CD8-positive, alpha-beta memory T cell (primary cell): Measurements from ENCODE around the gene RTN4RL1. TPM values are rescaled to one million over a fixed set of nuclear protein-coding genes. Genes with fewer than 3 reads are reported as not detected.
A peak's percentile ranks its signal among the peaks of the same experiment; 100 is the strongest.

Experiments used
- CTCF ChIA-PET: fragments of 350-600 bp; sonication (Branson Sonifier 250); formaldehyde crosslinking; loops from one replicate; lab custom pipeline; 2021; ENCODE audit warnings: antibody characterized with exemption; lab: Charles Lee
- POLR2A ChIA-PET: fragments of 350-600 bp; sonication (Branson Sonifier 250); formaldehyde crosslinking; loops from one replicate; lab custom pipeline; 2021; ENCODE audit warnings: antibody characterized with exemption; lab: Charles Lee
- DNase-seq, 5 donors: peaks; one replicate each; pipeline versions ENCODE4 v3.0.0 to v3.0.0-alpha.2; 2020 to 2022; ENCODE audit warnings: mixed read lengths in 1 of 5
- H3K27ac ChIP-seq: one replicate; pipeline ENCODE4 v1.7.0; 2013; ENCODE audit warnings: low read depth, mild to moderate bottlenecking, low read length, moderate library complexity
- H3K27me3 ChIP-seq: 2 replicates; pipeline ENCODE4 v1.7.0; 2013; ENCODE audit warnings: low read length, mild to moderate bottlenecking; ENCODE audit not compliant: insufficient read depth, poor library complexity, severe bottlenecking
- H3K36me3 ChIP-seq: 2 replicates; pipeline ENCODE4 v1.7.0; 2013; ENCODE audit warnings: mild to moderate bottlenecking, low read length, moderate library complexity; ENCODE audit not compliant: insufficient read depth
- H3K4me1 ChIP-seq: 2 replicates; pipeline ENCODE4 v1.7.0; 2013; ENCODE audit warnings: mild to moderate bottlenecking, low read length, moderate library complexity; ENCODE audit not compliant: insufficient read depth
- H3K4me3 ChIP-seq: 2 replicates; pipeline ENCODE4 v1.7.0; 2013; ENCODE audit warnings: mild to moderate bottlenecking, low read length
- H3K9me3 ChIP-seq: 2 replicates; pipeline ENCODE4 v1.7.0; 2013; ENCODE audit warnings: mild to moderate bottlenecking, low read length
- H3K27ac Mint-ChIP-seq, 8 donors: one replicate each; pipeline ENCODE4 v1.8.0; 2020 to 2021; ENCODE audit warnings: mixed read lengths in 8 of 8, mild to moderate bottlenecking in 6 of 8, inconsistent platforms in 3 of 8, moderate library complexity in 3 of 8
- H3K27me3 Mint-ChIP-seq, 2 donors: one replicate each; pipeline ENCODE4 v1.8.0; 2020 to 2021; ENCODE audit warnings: mixed read lengths in 2 of 2, mild to moderate bottlenecking in 1 of 2, moderate library complexity in 1 of 2
- H3K36me3 Mint-ChIP-seq, 3 donors: one replicate each; pipeline ENCODE4 v1.8.0; 2020 to 2021; ENCODE audit warnings: mixed read lengths in 3 of 3, inconsistent platforms in 1 of 3, mild to moderate bottlenecking in 1 of 3
- H3K4me1 Mint-ChIP-seq, 3 donors: one replicate each; pipeline ENCODE4 v1.8.0; 2020 to 2021; ENCODE audit warnings: mixed read lengths in 3 of 3, inconsistent platforms in 1 of 3, mild to moderate bottlenecking in 1 of 3
- H3K4me3 Mint-ChIP-seq, 7 donors: one replicate each; pipeline ENCODE4 v1.8.0; 2020 to 2021; ENCODE audit warnings: mixed read lengths in 7 of 7, mild to moderate bottlenecking in 6 of 7, moderate library complexity in 4 of 7, inconsistent platforms in 2 of 7
- H3K9me3 Mint-ChIP-seq, 5 donors: one replicate each; pipeline ENCODE4 v1.8.0; 2020 to 2022; ENCODE audit warnings: mixed read lengths in 5 of 5, mild to moderate bottlenecking in 3 of 5, moderate library complexity in 2 of 5, inconsistent platforms in 1 of 5
- polyA plus RNA-seq: library from polyadenylated mRNA; unstranded; fragments of 300-500 nt; fragmentation: Illumina TruSeq; gene quantifications from one replicate; pipeline ENCODE4 v1.2.3, GENCODE V29; 2021
- total RNA-seq, 2 experiments: library from RNA; stranded (reverse); gene quantifications; one replicate each; pipeline ENCODE4 v1.2.3, GENCODE V29; 2021

RTN4RL1 gene
- total and polyA plus RNA-seq, 3 experiments from 2014 or later: 0.32 to 1.2 (median 1.0) TPM

GRCh38 chr17:2041561-2042389, 16.6 kb upstream of the RTN4RL1 start, which contains the start of gene OVCA2:
Gene OVCA2, plus strand, starts transcription at chr17:2042022. Its CDS starts 26 bp downstream, at chr17:2042048.
- peak within 1 kb of the TSS; percentile 85 to 97 (median 90) for H3K4me3 Mint-ChIP-seq
- no peaks in the 10 kb centered on the region for H3K27me3 ChIP-seq
- peaks cover 0 to 4% of the 10 kb centered on the region in 2 donors for H3K27me3 Mint-ChIP-seq
- peak within 1 kb of the TSS; percentile 92 for H3K4me3 ChIP-seq
- peak; percentile 96 to 98 (median 97) for DNase-seq
- H3K4me1 Mint-ChIP-seq: peaks cover 11 to 27% (median 15%) of the 10 kb centered on the region in 3 donors
- peaks cover 0 to 51% (median 8%) of the 10 kb centered on the region in 3 donors for H3K36me3 Mint-ChIP-seq
- peak within 1 kb of the TSS; percentile 93 for H3K27ac ChIP-seq
- H3K4me1 ChIP-seq: peaks cover 20% of the 10 kb centered on the region
- no peaks in the 10 kb centered on the region for H3K9me3 Mint-ChIP-seq
- H3K36me3 ChIP-seq: peaks cover 16% of the 10 kb centered on the region
- POLR2A ChIA-PET: interaction anchor here (0.6 to 1.5 kb wide), 4 partner anchors 11 to 41 kb away, joined by 3 read pairs; no protein-coding TSS in a partner anchor
- peak within 1 kb of the TSS; percentile 89 to 99 (median 98) for H3K27ac Mint-ChIP-seq
- no peaks in the 10 kb centered on the region for H3K9me3 ChIP-seq
- CTCF ChIA-PET: interaction anchor here (0.9 to 1.8 kb wide), 5 partner anchors 10 to 373 kb away, joined by 3 to 7 read pairs (median 4); partner anchors contain the start of gene HIC1

GRCh38 chr17:2040942-2041560, 15.9 kb upstream of the RTN4RL1 start:
- H3K36me3 ChIP-seq: peaks cover 24% of the 10 kb centered on the region
- H3K4me3 ChIP-seq: peak overlapping the region; percentile 92
- no peak for DNase-seq
- ChIA-PET CTCF (interaction anchor here (0.9 to 1.8 kb wide), 6 partner anchors 9 to 16 kb away, joined by 3 to 7 read pairs (median 4); partner anchors contain the start of gene HIC1), POLR2A (interaction anchor here (0.6 to 1.5 kb wide), 5 partner anchors 10 to 41 kb away, joined by 3 read pairs; partner anchors contain the start of gene DPH1)
- H3K9me3 Mint-ChIP-seq: no peaks in the 10 kb centered on the region
- peak overlapping the region in 7 of 8 donors; percentile 57 to 98 (median 85) for H3K27ac Mint-ChIP-seq
- H3K27me3 ChIP-seq: no peaks in the 10 kb centered on the region
- H3K27ac ChIP-seq: peak overlapping the region; percentile 93
- H3K9me3 ChIP-seq: no peaks in the 10 kb centered on the region
- peaks cover 0 to 4% of the 10 kb centered on the region in 2 donors for H3K27me3 Mint-ChIP-seq
- H3K4me3 Mint-ChIP-seq: peak overlapping the region; percentile 67 to 96 (median 85)
- peaks cover 20% of the 10 kb centered on the region for H3K4me1 ChIP-seq
- peaks cover 0 to 58% (median 9%) of the 10 kb centered on the region in 3 donors for H3K36me3 Mint-ChIP-seq
- H3K4me1 Mint-ChIP-seq: peaks cover 11 to 27% (median 15%) of the 10 kb centered on the region in 3 donors

- Mint-ChIP-seq H3K9me3 (no peaks in the 10 kb centered on the region), H3K36me3 (peaks cover 0 to 63% (median 9%) of the 10 kb centered on the region in 3 donors), H3K27ac (peak overlapping the region in 7 of 8 donors; percentile 71 to 98 (median 85)), H3K4me1 (peaks cover 11 to 27% (median 15%) of the 10 kb centered on the region in 3 donors), H3K27me3 (peaks cover 0 to 4% of the 10 kb centered on the region in 2 donors), H3K4me3 (peak overlapping the region in 6 of 7 donors; percentile 67 to 89 (median 78))
- ChIA-PET POLR2A (interaction anchor here (1.1 kb wide), 1 partner anchor 10 kb away, joined by 3 read pairs; the partner anchor contains the start of gene DPH1), CTCF (interaction anchor here (1.3 to 1.8 kb wide), 3 partner anchors 9 to 14 kb away, joined by 4 to 7 read pairs (median 7); partner anchors contain the start of gene HIC1)
- Histone ChIP-seq H3K9me3 (no peaks in the 10 kb centered on the region), H3K4me1 (peaks cover 20% of the 10 kb centered on the region), H3K4me3 (no peak overlapping the region), H3K27me3 (no peaks in the 10 kb centered on the region), H3K27ac (no peak overlapping the region), H3K36me3 (peaks cover 24% of the 10 kb centered on the region)
- DNase-seq: no peak
Observed at GRCh38 chr17:2040219-2040827, 15.2 kb upstream of the RTN4RL1 start.

GRCh38 chr17:2037155-2037554, 12.0 kb upstream of the RTN4RL1 start:
- DNase-seq: no peak
- no peaks in the 10 kb centered on the region for H3K27me3 ChIP-seq
- H3K4me1 ChIP-seq: peaks cover 9% of the 10 kb centered on the region
- Mint-ChIP-seq H3K4me3 (no peak overlapping the region), H3K9me3 (no peaks in the 10 kb centered on the region), H3K27ac (no peak overlapping the region), H3K27me3 (peaks cover 0 to 4% of the 10 kb centered on the region in 2 donors), H3K4me1 (peaks cover 12 to 24% (median 12%) of the 10 kb centered on the region in 3 donors), H3K36me3 (peaks cover 0 to 59% (median 6%) of the 10 kb centered on the region in 3 donors)
- POLR2A ChIA-PET: no interaction called here
- H3K9me3 ChIP-seq: no peaks in the 10 kb centered on the region
- H3K4me3 ChIP-seq: no peak overlapping the region
- CTCF ChIA-PET: interaction anchor here (0.7 to 1.3 kb wide), 2 partner anchors 18 kb away, joined by 3 read pairs; partner anchors contain the start of gene HIC1
- peaks cover 15% of the 10 kb centered on the region for H3K36me3 ChIP-seq
- no peak overlapping the region for H3K27ac ChIP-seq

- peak overlapping the region in 1 of 7 donors; percentile 54 for H3K4me3 Mint-ChIP-seq
- H3K27ac Mint-ChIP-seq: no peak overlapping the region
- ChIA-PET POLR2A (no interaction called here), CTCF (interaction anchor here (0.6 kb wide), 1 partner anchor 466 kb away, joined by 3 read pairs; no protein-coding TSS in a partner anchor)
- H3K4me1 Mint-ChIP-seq: peaks cover 17 to 25% (median 19%) of the 10 kb centered on the region in 3 donors
- Histone ChIP-seq H3K36me3 (peaks cover 15% of the 10 kb centered on the region), H3K9me3 (no peaks in the 10 kb centered on the region), H3K27me3 (no peaks in the 10 kb centered on the region), H3K4me3 (no peak overlapping the region), H3K27ac (no peak overlapping the region), H3K4me1 (peaks cover 17% of the 10 kb centered on the region)
- peaks cover 0 to 4% of the 10 kb centered on the region in 2 donors for H3K27me3 Mint-ChIP-seq
- H3K9me3 Mint-ChIP-seq: no peaks in the 10 kb centered on the region
- peaks cover 0 to 59% (median 6%) of the 10 kb centered on the region in 3 donors for H3K36me3 Mint-ChIP-seq
- no peak for DNase-seq
Observed at GRCh38 chr17:2035541-2036488, 10.7 kb upstream of the RTN4RL1 start.

- POLR2A ChIA-PET: no interaction called here
- H3K4me3 ChIP-seq: no peak overlapping the region
- peaks cover 0 to 61% (median 6%) of the 10 kb centered on the region in 3 donors for H3K36me3 Mint-ChIP-seq
- no peak overlapping the region for H3K4me3 Mint-ChIP-seq
- H3K27ac Mint-ChIP-seq: no peak overlapping the region
- no peak for DNase-seq
- H3K27ac ChIP-seq: no peak overlapping the region
- H3K4me1 ChIP-seq: peaks cover 22% of the 10 kb centered on the region
- H3K9me3 ChIP-seq: no peaks in the 10 kb centered on the region
- no peaks in the 10 kb centered on the region for H3K27me3 Mint-ChIP-seq
- H3K27me3 ChIP-seq: no peaks in the 10 kb centered on the region
- H3K36me3 ChIP-seq: peaks cover 15% of the 10 kb centered on the region
- H3K4me1 Mint-ChIP-seq: peaks cover 20 to 29% (median 27%) of the 10 kb centered on the region in 3 donors
- H3K9me3 Mint-ChIP-seq: no peaks in the 10 kb centered on the region
- CTCF ChIA-PET: no interaction called here
Observed at GRCh38 chr17:2034806-2035540, 9.8 kb upstream of the RTN4RL1 start.
